Measurements from ENCODE around the gene CCDC152.

DNA sequence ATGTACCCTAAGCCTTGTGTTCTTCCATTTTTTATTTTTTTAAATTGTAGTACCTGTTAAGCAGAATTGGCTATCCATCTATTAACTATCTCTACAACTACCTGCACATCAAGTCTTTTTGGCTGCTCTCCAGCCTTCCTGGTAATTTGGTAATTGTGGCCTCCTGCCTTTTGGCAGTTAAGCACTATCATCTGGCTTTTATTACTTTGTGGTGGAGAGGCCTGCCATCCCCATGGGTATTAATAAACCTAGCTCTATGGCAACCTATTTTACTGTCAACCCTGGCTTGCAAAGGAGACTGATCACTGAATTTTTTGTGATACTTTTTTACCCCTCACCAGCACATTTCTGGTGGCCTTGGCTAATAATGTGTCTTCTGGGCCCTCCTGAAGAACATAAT, 34.5 kb downstream of the CCDC152 start:
- no peak for TF ChIP-seq POLR2A (IDR thresholded peaks at IDR 0.05)
- TF ChIP-seq, protein P1, sequence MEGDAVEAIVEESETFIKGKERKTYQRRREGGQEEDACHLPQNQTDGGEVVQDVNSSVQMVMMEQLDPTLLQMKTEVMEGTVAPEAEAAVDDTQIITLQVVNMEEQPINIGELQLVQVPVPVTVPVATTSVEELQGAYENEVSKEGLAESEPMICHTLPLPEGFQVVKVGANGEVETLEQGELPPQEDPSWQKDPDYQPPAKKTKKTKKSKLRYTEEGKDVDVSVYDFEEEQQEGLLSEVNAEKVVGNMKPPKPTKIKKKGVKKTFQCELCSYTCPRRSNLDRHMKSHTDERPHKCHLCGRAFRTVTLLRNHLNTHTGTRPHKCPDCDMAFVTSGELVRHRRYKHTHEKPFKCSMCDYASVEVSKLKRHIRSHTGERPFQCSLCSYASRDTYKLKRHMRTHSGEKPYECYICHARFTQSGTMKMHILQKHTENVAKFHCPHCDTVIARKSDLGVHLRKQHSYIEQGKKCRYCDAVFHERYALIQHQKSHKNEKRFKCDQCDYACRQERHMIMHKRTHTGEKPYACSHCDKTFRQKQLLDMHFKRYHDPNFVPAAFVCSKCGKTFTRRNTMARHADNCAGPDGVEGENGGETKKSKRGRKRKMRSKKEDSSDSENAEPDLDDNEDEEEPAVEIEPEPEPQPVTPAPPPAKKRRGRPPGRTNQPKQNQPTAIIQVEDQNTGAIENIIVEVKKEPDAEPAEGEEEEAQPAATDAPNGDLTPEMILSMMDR (IDR thresholded peaks at IDR 0.05) = no peak
